ENCODE results near the gene LILRB5.
"Not testable (repeated sequence)": the region's sequence is repeated elsewhere in the genome, so short reads cannot be mapped to it uniquely, and the experiment has no call there.

LILRB5 gene

GRCh38 chr19:54207676-54207982, 49.4 kb downstream of the LILRB5 start:
- Histone ChIP-seq H3K9me3 (ENCODE audit: control insufficient read depth, insufficient read depth, low read length) (no peaks in the 10 kb centered on the region), H3K36me3 (ENCODE audit: control insufficient read depth, insufficient read depth, low read length) (peaks cover 58% of the 10 kb centered on the region), H3K4me3 (ENCODE audit: low read depth, low read length) (no peak overlapping the region), H3K27me3 (ENCODE audit: control insufficient read depth, insufficient read depth, low read length) (no peaks in the 10 kb centered on the region), H3K9ac (ENCODE audit: low read depth, low read length) (no peak overlapping the region), H3K4me1 (ENCODE audit: control insufficient read depth, insufficient read depth, low read length) (peaks cover 17% of the 10 kb centered on the region)

GRCh38 chr19:54207193-54207592, 49.9 kb downstream of the LILRB5 start:
- H3K9me3 ChIP-seq (ENCODE audit: control insufficient read depth, insufficient read depth, low read length); H3K9ac ChIP-seq (ENCODE audit: low read depth, low read length); H3K27me3 ChIP-seq (ENCODE audit: control insufficient read depth, insufficient read depth, low read length); H3K4me3 ChIP-seq (ENCODE audit: low read depth, low read length): not testable (repeated sequence)
- Histone ChIP-seq H3K4me1 (ENCODE audit: control insufficient read depth, insufficient read depth, low read length) (peaks cover 17% of the 10 kb centered on the region), H3K36me3 (ENCODE audit: control insufficient read depth, insufficient read depth, low read length) (peaks cover 62% of the 10 kb centered on the region)

GRCh38 chr19:54206831-54207177, 50.3 kb downstream of the LILRB5 start:
- H3K27me3 ChIP-seq (ENCODE audit: control insufficient read depth, insufficient read depth, low read length): no peaks in the 10 kb centered on the region
- peaks cover 66% of the 10 kb centered on the region for H3K36me3 ChIP-seq (ENCODE audit: control insufficient read depth, insufficient read depth, low read length)
- H3K9me3 ChIP-seq (ENCODE audit: control insufficient read depth, insufficient read depth, low read length): no peaks in the 10 kb centered on the region
- no peak overlapping the region for H3K4me3 ChIP-seq (ENCODE audit: low read depth, low read length)
- peaks cover 17% of the 10 kb centered on the region for H3K4me1 ChIP-seq (ENCODE audit: control insufficient read depth, insufficient read depth, low read length)
- H3K9ac ChIP-seq (ENCODE audit: low read depth, low read length): no peak overlapping the region

DNA sequence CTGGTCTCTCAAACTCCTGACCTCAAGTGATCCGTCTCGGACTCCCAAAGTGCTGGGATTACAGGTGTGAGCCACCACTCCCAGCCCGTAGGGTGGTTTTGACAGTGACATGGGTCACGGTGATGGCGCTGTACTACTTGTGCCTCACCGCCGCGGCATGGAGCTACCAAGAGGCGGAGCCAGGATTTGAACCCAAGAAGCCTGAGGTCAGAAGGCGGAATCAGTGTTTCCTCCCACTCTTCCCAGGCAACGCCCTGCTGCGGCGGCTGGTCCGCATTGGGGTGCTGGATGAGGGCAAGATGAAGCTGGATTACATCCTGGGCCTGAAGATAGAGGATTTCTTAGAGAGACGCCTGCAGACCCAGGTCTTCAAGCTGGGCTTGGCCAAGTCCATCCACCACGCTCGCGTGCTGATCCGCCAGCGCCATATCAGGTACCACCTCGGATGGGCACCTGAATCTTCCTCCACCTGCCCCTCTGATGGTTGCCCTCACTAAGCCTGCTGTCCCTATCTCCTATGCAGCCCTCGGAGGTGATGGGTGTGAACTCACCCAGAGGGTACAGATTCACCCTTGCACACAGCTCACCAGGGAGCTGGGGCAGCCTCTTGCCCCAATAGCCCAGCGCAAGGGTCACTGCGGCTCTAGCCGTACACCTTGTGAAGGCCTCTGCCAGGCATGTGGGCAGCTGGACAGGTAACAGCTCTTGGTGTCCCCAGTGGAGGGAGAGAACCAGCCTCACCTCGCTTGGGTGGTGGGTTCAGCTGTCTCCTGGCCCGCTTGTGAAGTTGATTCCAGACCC, 50.8 kb downstream of the LILRB5 start:
- no peak overlapping the region for H3K4me3 ChIP-seq (ENCODE audit: low read depth, low read length)
- H3K4me1 ChIP-seq (ENCODE audit: control insufficient read depth, insufficient read depth, low read length): peaks cover 20% of the 10 kb centered on the region
- H3K9ac ChIP-seq (ENCODE audit: low read depth, low read length): no peak overlapping the region
- H3K9me3 ChIP-seq (ENCODE audit: control insufficient read depth, insufficient read depth, low read length): no peaks in the 10 kb centered on the region
- no peaks in the 10 kb centered on the region for H3K27me3 ChIP-seq (ENCODE audit: control insufficient read depth, insufficient read depth, low read length)
- peaks cover 69% of the 10 kb centered on the region for H3K36me3 ChIP-seq (ENCODE audit: control insufficient read depth, insufficient read depth, low read length)

- peak overlapping the region; percentile 12 for H3K4me3 ChIP-seq (ENCODE audit: low read depth, low read length)
- H3K9ac ChIP-seq (ENCODE audit: low read depth, low read length): no peak overlapping the region
- no peaks in the 10 kb centered on the region for H3K27me3 ChIP-seq (ENCODE audit: control insufficient read depth, insufficient read depth, low read length)
- peaks cover 71% of the 10 kb centered on the region for H3K36me3 ChIP-seq (ENCODE audit: control insufficient read depth, insufficient read depth, low read length)
- peaks cover 20% of the 10 kb centered on the region for H3K4me1 ChIP-seq (ENCODE audit: control insufficient read depth, insufficient read depth, low read length)
- no peaks in the 10 kb centered on the region for H3K9me3 ChIP-seq (ENCODE audit: control insufficient read depth, insufficient read depth, low read length)
These were observed 52.2 kb downstream of the LILRB5 start for GRCh38 chr19:54204767-54205468.

GRCh38 chr19:54203151-54203611, 53.9 kb downstream of the LILRB5 start:
- Histone ChIP-seq H3K4me1 (ENCODE audit: control insufficient read depth, insufficient read depth, low read length) (peaks cover 20% of the 10 kb centered on the region), H3K27me3 (ENCODE audit: control insufficient read depth, insufficient read depth, low read length) (no peaks in the 10 kb centered on the region), H3K9me3 (ENCODE audit: control insufficient read depth, insufficient read depth, low read length) (no peaks in the 10 kb centered on the region), H3K4me3 (ENCODE audit: low read depth, low read length) (peak overlapping the region; percentile 96), H3K36me3 (ENCODE audit: control insufficient read depth, insufficient read depth, low read length) (peaks cover 68% of the 10 kb centered on the region), H3K9ac (ENCODE audit: low read depth, low read length) (peak overlapping the region; percentile 62)

- H3K9ac ChIP-seq (ENCODE audit: low read depth, low read length): peak overlapping the region; percentile 99
- peaks cover 56% of the 10 kb centered on the region for H3K36me3 ChIP-seq (ENCODE audit: control insufficient read depth, insufficient read depth, low read length)
- H3K4me1 ChIP-seq (ENCODE audit: control insufficient read depth, insufficient read depth, low read length): peaks cover 20% of the 10 kb centered on the region
- no peaks in the 10 kb centered on the region for H3K27me3 ChIP-seq (ENCODE audit: control insufficient read depth, insufficient read depth, low read length)
- H3K9me3 ChIP-seq (ENCODE audit: control insufficient read depth, insufficient read depth, low read length): no peaks in the 10 kb centered on the region
- H3K4me3 ChIP-seq (ENCODE audit: low read depth, low read length): peak overlapping the region; percentile 96
These were observed 55.1 kb downstream of the LILRB5 start for GRCh38 chr19:54201980-54202379.

DNA sequence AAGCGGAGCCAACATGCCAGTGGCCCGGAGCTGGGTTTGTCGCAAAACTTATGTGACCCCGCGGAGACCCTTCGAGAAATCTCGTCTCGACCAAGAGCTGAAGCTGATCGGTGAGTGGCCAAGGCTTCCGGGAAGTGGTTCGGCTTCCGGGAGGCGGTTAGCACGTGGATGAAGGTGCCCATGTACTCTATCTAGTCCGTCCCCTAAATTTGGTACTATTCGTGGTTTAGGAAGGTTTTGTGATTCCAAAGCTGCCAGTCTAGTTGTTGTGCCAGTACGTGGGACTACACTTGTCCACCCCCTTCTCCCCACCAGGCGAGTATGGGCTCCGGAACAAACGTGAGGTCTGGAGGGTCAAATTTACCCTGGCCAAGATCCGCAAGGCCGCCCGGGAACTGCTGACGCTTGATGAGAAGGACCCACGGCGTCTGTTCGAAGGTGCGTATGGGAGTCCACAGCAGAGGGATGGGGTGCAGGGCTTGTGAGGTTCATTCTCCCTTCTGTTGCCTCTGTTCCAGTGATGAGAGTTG, 55.8 kb downstream of the LILRB5 start:
- H3K27me3 ChIP-seq (ENCODE audit: control insufficient read depth, insufficient read depth, low read length): no peaks in the 10 kb centered on the region
- H3K36me3 ChIP-seq (ENCODE audit: control insufficient read depth, insufficient read depth, low read length): peaks cover 49% of the 10 kb centered on the region
- peak overlapping the region; percentile 99 for H3K9ac ChIP-seq (ENCODE audit: low read depth, low read length)
- peak overlapping the region; percentile 96 for H3K4me3 ChIP-seq (ENCODE audit: low read depth, low read length)
- peaks cover 16% of the 10 kb centered on the region for H3K4me1 ChIP-seq (ENCODE audit: control insufficient read depth, insufficient read depth, low read length)
- H3K9me3 ChIP-seq (ENCODE audit: control insufficient read depth, insufficient read depth, low read length): no peaks in the 10 kb centered on the region

All from iPS-15b (cell line).